ENCODE data around the gene SBSN.

Gene SBSN

DNA sequence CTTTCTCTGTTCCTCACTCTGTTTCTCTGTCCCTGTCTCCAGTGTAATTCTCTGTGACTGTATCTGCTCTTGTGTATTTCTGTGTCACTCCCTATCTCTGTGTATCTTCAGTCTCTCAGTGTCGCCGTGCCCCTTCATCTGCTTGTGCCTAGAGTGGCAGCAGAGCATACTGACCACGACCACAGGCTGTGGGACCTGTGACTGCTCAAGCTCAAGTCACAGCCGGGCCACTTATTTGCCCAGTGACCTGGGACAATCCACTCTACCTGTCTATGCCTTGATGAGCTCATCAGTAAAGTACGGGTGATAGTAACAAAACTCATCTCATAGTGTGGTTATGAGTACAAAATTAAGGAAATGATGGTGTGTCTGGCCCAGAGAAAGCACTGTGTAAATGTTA, 26.0 kb upstream of the SBSN start:
- no peak for DNase-seq (ENCODE audit: low read depth in 2 of 2)

DNA sequence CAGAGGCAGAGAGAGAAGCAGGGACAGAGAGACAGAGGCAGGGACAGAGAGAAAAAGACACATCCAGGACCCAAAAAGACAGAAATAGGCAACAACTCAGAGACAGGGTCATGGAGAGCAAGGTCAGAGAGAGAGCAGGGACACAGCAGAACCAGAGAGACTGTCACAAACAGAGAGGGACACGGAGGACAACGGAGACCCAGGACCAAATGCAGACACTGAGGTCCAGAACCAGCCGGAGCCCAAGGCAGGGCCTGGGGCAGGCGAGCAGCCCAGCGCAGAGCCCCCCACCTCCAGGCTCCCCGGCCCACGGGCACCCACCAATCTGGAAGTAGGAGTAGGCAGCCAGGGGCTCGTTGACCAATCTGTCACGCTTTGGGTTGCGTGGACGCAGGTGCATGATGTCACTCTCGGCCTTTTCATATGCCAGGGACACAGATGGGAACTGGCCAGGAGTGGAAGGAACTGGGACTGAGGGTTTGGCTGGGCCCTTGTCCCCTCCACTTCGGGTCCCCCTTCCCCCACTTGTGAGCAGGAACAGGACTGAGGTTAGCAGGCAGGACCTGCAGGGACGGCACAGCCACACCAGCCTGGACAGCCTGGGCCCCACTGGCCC, 25.4 kb upstream of the SBSN start:
- no peak for DNase-seq (ENCODE audit: low read depth in 2 of 2)

DNA sequence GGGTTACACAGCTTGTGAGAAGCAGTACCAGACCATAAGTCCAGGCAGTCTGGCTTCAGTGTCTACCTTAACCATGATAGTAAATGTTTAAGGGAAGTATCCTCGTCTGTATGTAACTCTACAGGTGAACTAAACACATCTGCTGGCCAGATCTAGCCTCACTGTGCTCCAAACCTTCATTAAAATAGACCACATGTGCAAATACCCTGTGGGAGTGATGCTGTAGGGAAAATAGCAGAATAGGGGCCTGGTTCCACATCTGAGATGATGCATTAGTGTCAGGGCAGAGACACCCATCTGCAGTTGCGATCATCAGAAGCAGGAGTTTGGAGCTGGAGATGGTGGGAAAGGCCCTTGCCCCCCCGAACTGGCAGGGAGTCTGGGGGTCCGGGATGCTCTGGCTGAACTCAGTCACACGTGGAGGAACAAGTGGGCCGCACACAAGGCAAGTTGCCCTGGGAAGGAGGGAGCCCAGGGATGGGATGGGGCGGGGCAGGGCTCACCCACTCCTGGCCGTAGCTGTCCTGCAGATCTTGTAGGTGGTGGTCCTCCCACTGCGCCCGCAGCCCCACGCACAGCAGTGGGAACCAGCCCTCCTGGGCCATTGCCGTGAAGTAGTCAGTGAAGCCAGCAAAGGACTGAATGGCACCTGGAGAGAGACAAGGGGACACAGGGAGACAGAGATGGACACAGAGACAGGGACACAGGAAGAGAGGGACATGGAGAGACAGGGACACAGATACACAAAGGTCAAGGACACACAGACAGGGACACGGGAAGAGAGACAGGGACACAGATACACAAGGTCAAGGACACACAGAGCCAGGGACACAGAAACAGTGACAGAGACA, 24.6 kb upstream of the SBSN start:
- no peak for DNase-seq (ENCODE audit: low read depth in 2 of 2)

DNA sequence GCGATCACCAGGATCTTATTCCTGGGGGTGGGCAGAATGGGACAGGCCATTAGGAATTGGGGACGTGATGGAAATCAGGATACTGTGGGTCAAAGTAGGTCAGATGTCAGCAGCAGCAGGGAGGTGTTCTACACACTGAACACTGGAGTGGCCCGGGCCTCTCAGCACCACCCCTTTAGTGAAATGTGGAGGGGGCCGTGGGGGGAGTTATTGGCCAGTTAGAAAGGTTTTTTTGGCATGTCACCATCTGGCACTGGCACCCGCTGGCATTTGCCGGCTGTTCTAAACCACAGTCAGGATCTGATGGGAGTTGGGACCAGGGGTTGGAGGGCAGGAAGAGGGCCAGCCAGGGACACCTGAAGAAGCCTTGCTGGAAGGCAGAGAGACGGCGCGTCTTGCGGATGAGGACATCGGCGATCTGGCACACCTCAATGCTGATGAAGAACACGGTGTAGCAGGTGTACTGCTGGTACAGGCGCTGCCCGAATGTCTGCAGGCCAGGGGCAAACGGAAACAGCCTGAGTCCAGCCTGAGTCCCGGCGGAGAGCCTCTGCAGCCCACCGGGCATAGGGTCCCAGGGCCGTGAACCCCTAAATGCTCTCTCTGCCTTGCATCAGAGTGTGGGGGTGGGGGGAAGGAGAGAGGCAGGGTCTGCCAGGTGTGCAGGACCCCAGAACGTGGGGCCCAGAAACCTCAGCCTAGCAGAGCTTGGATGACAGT, 23.1 kb upstream of the SBSN start:
- DNase-seq (ENCODE audit: low read depth in 2 of 2), result no peak

DNA sequence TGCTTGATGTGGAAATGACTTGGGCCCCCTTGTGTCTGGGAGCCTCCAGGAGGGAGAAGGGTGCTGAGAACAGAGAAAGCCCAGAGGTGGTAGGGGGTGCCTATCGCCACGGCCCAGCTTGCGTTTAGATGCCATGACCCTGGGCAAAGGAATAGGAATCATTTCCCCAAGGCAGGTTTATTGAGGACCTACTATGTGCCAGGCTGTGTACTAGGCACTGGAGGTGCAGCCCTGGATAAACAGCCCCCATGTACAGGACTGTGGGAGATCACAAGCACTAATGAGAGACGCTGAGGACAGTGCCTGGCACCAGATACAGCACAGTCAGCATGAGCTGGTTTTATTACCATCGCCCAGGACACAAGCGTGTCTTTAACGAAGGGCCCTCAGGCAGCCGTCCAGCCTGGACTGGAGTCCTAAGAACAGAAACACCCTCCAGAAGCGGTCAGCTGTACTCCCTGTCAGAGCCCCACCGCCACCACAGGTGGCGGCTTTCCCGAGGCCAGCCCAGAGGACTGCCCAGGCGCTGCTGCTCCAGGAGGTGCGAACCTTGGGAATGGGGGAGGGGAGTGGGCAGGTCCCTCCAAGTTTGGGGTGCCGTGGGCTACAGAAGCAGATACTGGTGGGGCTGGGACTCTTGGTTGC, 21.9 kb upstream of the SBSN start:
- DNase-seq (ENCODE audit: low read depth in 2 of 2), result no peak

DNA sequence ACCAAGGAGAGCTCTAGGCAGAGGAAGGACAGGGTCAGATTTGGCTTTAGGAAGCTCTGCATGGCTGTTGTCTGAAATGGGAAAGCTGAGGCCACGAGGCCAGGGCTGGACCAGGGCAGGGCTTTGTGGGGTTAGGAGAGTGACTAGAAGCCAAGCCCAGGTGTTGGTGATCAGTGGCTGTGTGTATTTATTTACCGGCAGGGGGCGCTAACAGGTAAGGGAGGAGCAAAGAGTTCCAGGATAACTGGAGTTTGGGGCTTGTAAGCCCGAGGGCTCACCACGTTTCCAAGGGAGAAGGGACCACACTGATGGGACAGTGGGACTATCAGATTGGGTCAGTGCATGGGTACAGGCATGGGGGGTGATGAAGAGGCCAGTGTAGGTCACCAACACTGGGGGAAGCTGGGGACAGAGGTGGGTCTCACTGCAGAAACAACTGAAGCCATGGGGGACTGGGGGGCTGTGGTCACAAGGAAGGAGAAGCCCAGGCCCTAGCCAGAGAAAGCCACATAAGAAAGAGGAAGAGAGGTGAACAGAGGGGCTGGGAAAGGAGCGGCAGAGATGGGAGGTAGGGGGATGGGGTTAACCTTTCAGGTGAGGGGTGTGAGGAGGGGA, 21.2 kb upstream of the SBSN start:
- DNase-seq (ENCODE audit: low read depth in 2 of 2), result peak; percentile 29 to 45

DNA sequence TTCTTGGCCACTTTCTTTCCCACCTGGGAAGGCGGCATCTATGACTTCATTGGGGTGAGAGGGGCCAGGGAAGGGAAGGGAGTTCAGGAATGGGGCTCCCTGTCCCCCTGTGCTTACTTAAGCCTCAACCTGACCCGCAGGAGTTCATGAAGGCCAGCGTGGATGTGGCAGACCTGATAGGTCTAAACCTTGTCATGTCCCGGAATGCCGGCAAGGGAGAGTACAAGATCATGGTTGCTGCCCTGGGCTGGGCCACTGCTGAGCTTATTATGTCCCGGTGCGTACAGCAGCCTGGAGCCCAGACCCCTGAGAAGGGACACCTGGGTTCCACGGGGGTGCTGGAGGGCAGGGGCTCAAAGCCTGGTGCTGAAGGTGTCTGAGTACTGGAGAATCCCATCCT, 18.4 kb upstream of the SBSN start:
- DNase-seq (ENCODE audit: low read depth in 2 of 2), result no peak

DNA sequence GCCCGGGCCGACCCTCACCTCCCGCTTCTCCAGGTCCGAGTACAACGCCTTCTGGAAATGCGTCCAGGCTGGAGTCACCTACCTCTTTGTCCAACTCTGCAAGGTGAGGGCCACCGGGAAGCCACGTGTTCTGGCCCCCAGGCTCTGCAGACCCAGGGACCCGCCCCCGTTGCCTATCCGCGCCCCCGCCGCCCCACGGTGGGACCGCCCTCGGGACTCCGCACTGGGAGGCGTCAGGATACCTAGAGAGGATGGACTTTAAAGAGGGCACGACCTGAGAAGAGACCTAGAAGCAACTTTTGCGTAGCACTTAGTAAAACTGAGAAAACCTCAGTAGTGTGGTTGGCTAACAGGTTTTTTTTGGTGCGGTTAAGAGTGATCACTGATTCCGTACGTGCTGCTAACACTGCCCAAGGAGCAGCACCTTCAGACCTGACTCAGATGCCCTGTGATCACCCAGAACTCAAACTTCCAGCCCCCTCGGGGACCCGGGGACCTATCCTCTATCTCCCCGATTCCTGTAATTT, 17.8 kb upstream of the SBSN start:
- DNase-seq (ENCODE audit: low read depth in 2 of 2), result peak; percentile 52 to 65

DNA sequence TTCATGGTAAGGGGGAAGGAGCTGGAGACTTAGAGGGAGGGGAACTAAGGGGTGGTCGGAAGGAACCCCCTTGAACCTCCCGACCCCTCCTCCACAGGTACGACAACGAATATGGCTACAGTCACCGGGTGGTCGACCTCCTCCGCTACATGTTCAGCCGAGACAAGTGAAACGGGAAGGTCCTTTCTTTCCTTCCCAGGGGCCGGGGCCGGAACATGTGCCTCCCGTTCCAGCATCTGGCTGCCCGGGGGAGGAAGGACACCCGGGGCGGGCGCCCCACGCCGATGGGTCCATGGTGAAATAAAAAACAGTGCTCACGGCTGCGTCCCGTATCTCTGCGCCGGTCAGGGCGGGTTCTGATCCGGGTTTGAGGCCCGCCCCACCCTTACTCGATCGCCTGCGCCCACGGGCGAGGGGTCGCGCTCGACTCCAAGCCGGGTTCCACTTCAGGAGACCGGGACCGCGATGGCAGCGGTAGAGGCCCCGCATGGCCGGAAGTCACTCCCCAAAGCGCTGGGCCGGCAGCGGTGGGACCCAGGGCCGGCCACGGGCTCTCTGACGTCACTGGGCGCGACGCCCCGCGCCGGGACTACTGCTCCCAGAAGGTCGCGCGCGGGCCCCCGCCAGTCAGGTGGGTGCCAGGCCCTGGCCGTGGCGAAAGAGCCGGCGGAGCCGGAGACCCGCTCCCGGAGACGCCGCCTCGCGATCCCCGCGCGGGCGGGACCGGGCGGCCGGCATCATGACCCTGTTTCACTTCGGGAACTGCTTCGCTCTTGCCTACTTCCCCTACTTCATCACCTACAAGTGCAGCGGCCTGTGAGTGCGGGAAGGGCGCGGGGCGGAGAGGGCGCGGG, 17.1 kb upstream of the SBSN start, which contains the start of gene TMEM147:
Gene TMEM147, plus strand, starts transcription at position 626 of the 854 bp plus-strand sequence. Its CDS starts 114 bp downstream, at position 740.
- DNase-seq (ENCODE audit: low read depth in 2 of 2), result peak; percentile 81 to 85

DNA sequence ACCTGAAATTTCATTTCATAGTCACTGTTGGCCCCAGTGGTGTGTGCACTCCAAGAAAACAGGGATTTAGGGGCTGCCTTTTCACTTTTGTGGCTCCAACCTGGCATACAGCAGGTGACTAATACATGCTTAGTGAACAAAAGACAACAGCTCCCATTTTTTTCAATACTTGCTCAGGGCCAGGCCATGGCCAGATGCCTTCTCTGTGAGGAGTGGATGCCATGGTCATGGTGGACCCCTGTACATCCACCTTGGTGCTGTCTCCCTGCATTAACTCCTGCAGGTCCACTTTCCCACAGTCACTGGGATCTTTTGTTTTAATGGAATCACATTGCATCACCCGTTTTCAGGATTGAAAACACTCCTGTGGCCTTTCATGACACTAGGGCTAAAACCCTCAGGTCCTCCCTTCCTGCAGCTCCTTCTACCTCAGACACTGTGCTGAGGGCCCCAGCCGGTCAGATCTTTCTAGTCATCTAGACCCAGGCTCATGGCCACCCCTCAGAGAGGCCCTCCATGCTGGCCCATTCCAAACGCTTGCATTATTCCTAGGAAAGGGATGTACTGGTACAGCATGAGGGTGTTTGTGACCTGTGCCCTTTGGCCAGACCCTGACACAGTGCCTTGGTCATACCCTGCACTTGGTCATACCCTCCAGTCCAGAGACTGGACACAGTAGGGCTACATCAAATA, 16.1 kb upstream of the SBSN start:
- no peak for DNase-seq (ENCODE audit: low read depth in 2 of 2)

DNA sequence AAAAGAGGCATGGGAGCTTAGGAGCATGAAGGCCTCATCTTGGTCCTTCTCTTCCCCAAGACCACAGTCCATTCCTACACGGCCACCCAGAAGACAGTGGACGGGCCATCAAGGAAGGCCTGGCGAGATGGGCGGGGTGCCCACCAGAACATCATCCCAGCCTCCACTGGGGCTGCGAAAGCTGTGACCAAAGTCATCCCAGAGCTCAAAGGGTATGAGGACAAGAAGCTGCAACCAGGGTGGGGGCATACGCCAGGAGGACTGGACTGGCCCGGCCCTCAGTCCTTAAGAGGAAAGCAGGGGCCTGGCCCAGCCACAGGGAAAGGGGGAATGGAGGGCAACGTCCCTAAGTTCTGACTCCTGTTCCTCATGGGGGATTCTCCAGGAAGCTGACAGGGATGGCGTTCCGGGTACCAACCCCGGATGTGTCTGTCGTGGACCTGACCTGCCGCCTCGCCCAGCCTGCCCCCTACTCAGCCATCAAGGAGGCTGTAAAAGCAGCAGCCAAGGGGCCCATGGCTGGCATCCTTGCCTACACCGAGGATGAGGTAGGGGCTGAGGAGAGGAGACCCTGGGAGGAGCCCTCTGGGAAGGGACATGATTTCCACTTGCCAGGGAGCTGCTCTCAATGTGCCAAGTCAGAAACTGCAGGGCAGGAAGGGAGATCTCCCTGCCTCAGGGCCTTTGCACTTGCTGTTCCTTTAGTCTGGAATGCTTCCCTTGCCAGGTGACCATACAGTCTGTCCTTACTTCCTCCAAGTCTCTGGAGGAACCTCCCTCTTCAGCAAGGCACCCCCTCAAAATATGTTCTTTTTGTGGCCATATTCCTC, 15.4 kb upstream of the SBSN start:
- no peak for DNase-seq (ENCODE audit: low read depth in 2 of 2)

DNA sequence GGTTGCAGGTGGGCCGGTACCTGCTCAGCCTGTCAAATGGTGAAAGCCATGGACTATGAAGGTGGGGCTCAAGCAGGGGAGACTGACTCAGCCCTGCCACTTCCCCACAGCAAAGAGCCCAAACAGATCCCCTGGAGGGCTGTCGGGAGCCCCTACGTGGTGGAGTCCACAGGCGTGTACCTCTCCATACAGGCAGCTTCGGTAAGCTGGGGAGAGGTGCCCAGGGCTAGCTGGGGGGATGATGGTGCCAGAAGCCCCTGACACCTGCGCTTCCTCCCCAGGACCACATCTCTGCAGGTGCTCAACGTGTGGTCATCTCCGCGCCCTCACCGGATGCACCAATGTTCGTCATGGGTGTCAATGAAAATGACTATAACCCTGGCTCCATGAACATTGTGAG, 14.1 kb upstream of the SBSN start:
- no peak for DNase-seq (ENCODE audit: low read depth in 2 of 2)

DNA sequence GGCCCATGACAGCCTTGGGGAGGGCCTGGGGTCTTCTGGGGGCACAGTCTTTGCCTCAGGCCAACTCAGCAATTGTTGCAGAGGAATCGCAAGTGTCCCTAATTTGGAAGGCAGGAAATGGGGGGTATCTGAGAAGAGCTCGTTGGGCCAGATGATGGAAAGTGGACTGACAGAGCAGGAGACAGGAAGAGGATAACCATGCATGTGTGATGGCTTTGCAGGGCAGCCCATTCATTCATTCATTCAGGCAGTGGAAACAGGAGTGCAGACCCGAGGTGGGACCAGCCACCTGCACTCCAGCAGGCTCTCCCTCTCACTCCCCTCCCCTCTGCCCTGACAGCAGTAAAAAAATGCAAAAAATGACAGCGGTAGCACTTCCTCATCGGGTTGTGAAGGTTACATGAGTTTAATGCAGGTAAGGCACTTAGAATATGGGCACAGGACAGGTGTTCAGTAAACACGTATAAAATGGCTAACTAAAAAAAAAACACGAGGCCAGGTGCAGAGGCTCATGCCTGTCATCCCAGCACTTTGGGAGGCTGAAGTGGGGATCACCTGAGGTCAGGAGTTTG, 12.3 kb upstream of the SBSN start:
- DNase-seq (ENCODE audit: low read depth in 2 of 2), result no peak

DNA sequence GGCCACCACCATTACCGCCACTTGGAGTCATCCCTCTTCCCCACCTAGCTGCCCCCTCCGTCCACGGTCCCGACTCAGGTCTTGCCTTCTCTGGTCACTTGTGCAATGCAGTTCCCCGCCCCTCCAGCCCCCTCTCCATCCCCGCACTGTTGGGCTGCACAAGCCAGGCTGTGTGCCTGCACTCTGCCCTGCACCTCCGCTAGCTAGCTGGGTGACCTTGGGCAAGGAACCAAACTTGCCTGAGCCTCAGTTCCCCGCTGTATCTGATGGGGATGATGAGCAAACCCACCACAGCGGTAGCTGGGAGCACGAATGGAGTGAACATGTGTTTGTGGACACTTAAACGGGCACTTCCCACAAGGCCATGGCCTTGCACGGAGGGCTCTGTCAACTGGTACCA, 11.7 kb upstream of the SBSN start:
- no peak for DNase-seq (ENCODE audit: low read depth in 2 of 2)

DNA sequence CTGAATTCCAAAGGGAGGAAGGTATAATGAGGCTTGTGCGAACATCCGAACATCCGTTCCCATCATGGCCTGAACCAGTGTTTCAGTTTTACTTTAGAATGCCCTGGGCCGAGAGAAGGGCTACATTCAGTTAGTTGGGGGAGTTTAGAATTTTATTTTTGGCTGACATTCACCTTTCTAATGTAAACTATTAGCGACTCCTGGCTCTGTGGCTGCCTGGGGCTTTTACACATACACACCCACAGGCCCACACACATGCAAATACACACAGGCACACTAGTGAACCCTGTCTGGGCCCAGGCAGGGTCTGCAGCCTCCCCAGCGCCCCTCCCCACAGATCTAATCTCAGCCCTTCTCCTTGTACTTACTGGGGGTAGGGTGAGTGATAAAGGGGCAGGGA, 11.2 kb upstream of the SBSN start:
- no peak for DNase-seq (ENCODE audit: low read depth in 2 of 2)

DNA sequence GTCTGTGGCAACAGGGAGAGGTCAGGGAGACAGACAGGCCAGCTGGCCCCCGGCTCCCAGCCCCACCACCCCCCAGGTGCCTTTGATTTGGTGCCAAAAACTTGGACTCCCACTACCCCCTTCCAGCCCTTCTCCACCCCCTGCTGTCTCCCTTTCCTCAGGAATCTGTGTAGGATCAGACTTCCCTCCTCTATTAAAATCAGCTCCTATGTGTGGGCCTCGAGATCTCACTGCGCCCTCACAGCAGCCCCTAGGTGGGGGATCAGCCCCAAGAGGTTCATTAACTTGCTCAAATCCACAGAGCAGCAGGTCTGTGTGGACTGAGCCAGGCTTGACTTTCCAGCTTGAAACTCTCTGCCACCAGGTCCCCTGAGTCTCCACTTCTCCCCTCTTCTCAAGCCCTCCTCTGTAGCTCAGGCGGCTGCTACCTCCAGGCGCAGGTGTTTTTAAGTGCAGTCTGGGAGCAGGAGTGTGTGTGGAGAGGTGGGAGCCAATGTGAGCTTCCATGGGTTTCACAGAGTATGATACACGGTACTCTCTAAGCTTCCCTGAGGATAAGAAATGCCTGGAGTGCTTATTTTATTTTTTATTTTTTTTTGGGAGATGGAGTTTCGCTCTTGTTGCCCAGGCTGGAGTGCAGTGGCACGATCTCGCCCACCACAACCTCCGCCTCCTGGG, 6.8 kb upstream of the SBSN start:
- no peak for DNase-seq (ENCODE audit: low read depth in 2 of 2)

DNA sequence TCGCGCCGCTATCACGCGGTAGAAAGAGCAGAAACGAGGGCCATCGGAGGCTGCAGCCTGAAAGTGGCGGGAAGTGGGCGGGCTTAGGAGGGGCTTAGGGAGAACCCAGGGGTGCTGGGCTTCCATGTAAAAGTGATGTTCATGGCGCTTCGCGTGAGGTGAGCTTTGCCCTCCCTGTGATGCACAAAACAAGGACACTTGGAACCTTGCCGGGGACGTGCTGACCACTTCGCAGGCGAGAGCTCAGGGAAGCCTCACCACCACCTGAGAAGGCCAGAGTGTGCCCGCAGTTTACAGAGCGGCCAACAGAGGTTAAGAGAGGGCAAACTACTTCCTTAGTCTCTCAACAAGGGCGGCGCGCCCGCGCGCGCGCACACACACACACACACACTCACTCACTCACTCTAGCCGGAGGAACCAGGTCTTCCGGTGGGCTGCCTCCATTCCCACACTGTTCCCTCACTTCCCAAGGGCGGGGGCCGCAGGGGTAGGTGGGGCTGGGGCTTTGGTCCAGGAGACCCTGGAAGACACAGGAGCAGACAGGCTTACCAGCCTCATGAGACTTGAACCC, 5.8 kb upstream of the SBSN start:
- no peak for DNase-seq (ENCODE audit: low read depth in 2 of 2)

Measured in stimulated activated CD4-positive, alpha-beta T cell treated with anti-CD3 and anti-CD28 coated beads, Interleukin-4, amount 100 ng/mL, for 48 hours (primary cell).